ENCODE measurements around the gene TNS3. TPM values are rescaled to one million over a fixed set of nuclear protein-coding genes. Genes with fewer than 3 reads are reported as not detected.

Gene TNS3
- total RNA-seq, 1 experiment from 2014 or later = 9.5 TPM

DNA sequence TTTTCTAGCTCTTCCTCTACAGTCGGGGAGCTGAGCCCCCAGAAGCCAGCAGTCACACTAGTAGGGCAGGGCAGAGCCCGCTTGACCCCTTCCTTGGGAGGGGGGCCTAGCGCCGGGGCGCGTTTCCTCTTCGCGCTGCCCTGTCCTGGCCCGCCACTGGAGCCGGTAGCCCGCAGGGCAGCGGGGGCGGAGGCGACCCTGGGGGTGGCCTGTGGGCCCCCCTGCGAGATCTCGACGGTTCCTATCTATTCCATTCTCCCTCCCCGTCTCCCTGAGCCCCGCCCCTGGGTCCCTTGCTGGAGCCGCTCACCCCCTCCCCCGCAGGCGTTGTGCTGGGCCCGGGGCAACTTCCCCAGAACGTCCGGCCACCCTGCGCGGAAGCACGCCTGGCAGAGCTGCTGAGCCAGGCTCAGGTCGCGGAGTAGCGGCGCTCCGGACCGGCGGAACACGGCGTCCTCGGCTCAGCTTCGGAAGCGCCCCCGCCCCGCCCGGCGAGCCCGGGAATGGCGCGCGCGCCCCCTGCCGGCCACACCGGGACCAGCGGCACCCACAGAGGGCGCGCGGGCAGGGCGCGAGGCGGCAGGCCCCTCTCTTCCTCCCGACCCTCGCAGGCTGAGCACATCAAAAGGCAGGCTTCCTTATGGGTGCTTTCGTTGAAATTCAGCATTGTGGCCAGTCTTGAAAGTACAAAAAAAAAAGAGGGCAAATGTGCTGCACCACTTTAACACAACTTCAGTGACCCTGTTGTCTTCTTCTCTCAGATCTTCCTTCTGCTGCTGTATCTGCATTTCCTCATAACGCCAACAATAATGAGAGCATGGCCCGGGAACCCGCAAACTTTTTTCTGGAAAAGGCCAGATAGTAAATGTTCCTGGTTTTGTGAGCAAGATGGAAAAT, 327.6 kb downstream of the TNS3 start:
- DNase-seq = peak; percentile 84
- no peak overlapping the region for H3K9ac ChIP-seq (ENCODE audit: extremely low read depth, insufficient read length, low read length)
- H3K79me2 ChIP-seq (ENCODE audit: insufficient read depth, low read length) = no peaks in the 10 kb centered on the region
- TF ChIP-seq, protein P1, sequence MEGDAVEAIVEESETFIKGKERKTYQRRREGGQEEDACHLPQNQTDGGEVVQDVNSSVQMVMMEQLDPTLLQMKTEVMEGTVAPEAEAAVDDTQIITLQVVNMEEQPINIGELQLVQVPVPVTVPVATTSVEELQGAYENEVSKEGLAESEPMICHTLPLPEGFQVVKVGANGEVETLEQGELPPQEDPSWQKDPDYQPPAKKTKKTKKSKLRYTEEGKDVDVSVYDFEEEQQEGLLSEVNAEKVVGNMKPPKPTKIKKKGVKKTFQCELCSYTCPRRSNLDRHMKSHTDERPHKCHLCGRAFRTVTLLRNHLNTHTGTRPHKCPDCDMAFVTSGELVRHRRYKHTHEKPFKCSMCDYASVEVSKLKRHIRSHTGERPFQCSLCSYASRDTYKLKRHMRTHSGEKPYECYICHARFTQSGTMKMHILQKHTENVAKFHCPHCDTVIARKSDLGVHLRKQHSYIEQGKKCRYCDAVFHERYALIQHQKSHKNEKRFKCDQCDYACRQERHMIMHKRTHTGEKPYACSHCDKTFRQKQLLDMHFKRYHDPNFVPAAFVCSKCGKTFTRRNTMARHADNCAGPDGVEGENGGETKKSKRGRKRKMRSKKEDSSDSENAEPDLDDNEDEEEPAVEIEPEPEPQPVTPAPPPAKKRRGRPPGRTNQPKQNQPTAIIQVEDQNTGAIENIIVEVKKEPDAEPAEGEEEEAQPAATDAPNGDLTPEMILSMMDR (conservative IDR thresholded peaks at IDR 0.05) = peak; percentile 95
- no peak overlapping the region for H3K18ac ChIP-seq (ENCODE audit: insufficient read length, low read depth, low read length)
- H2AFZ ChIP-seq (ENCODE audit: low read length) = no peak overlapping the region
- H2BK20ac ChIP-seq (ENCODE audit: low read depth, low read length, poor library complexity, severe bottlenecking) = no peak overlapping the region
- no CpG with 5 or more reads among the region's 64 CpGs for WGBS (ENCODE audit: extremely low coverage, insufficient read length, low lambda C conversion rate)
- Mint-ChIP-seq H3K4me3 (peak overlapping the region; percentile 72 to 81), H3K27me3 (ENCODE audit: low read depth) (peaks cover 57% of the 10 kb centered on the region), H3K4me1 (peaks cover 13 to 14% of the 10 kb centered on the region in 2 experiments), H3K27ac (no peak overlapping the region), H3K9me3 (peaks cover 6 to 8% of the 10 kb centered on the region in 2 experiments; a peak in 4 of 5 replicates), H3K36me3 (ENCODE audit: insufficient read depth in 1 of 3, low read depth in 3 of 3) (peaks cover 0 to 5% (median 4%) of the 10 kb centered on the region in 3 experiments; a peak in 4 of 7 replicates)
- no peak overlapping the region for H4K5ac ChIP-seq (ENCODE audit: insufficient read length, low read depth, low read length)
- H3T11ph ChIP-seq (ENCODE audit: low read length) = no peak overlapping the region
- no peak overlapping the region for H3K27ac ChIP-seq (ENCODE audit: insufficient read length, low read depth, low read length)
- no peak overlapping the region for H2BK120ac ChIP-seq (ENCODE audit: low read depth, low read length, poor library complexity, severe bottlenecking)
- peaks cover 6% of the 10 kb centered on the region for H3K23me2 ChIP-seq (ENCODE audit: insufficient read length, low read depth, low read length, poor library complexity, severe bottlenecking)
- no peak overlapping the region for H3K56ac ChIP-seq (ENCODE audit: insufficient read length, low read depth, low read length)
- H2BK5ac ChIP-seq (ENCODE audit: insufficient read length, low read length) = no peak overlapping the region
- H3K4me1 ChIP-seq (ENCODE audit: insufficient read depth, low read length) = no peaks in the 10 kb centered on the region
- no peaks in the 10 kb centered on the region for H4K20me1 ChIP-seq (ENCODE audit: control insufficient read depth, insufficient read depth, insufficient read length)
- no peak overlapping the region for H4K91ac ChIP-seq (ENCODE audit: insufficient read length, low read depth, low read length)
- peak overlapping the region; percentile 60 for H3K4me2 ChIP-seq (ENCODE audit: insufficient read depth, insufficient read length, low read length)
- H3K4ac ChIP-seq (ENCODE audit: low read depth, low read length) = no peak overlapping the region
- no peaks in the 10 kb centered on the region; the same call in 1 of the 2 replicates for H3K27me3 ChIP-seq (ENCODE audit: insufficient read depth, low read length)
- H2BK12ac ChIP-seq (ENCODE audit: insufficient read length, low read depth, low read length) = no peak overlapping the region
- no peaks in the 10 kb centered on the region for H3K79me1 ChIP-seq (ENCODE audit: insufficient read depth, low read depth, low read length, poor library complexity, severe bottlenecking)
- no peak overlapping the region for H4K8ac ChIP-seq (replicated peaks; ENCODE audit: insufficient read length, low read depth, low read length)
- no peak overlapping the region for H2BK15ac ChIP-seq (ENCODE audit: low read depth, low read length)
- peak overlapping the region; percentile 12; the same call in 1 of the 2 replicates for H3K14ac ChIP-seq (ENCODE audit: insufficient read depth, low read length)
- H3K9me3 ChIP-seq (ENCODE audit: control insufficient read depth, low read depth, low read length) = no peaks in the 10 kb centered on the region
- H3K23ac ChIP-seq (ENCODE audit: insufficient read length, low read depth, low read length) = no peak overlapping the region
- H2AK5ac ChIP-seq (ENCODE audit: insufficient read length, low read length) = no peak overlapping the region
